ENCODE data around the gene CD44.

Gene CD44

DNA sequence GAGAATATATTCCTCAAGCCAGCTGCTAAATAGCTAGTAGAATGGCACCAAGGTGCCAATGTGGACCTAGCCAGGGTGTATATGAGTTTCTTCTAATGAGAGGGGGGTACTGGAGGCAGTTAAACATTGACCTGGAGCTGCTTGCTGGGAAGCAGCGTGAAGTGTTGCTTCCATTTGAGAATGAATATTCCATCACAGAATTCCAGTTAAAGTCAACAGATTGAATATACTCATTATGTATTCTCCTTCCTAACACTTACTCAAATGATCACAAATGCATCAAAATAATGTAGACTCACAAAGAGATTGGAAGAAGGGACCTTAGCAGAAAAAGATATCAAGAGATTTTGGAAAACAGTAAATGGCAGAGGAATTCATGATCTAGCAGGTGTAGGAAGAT is 102.1 kb downstream of the CD44 start:
- no peak for DNase-seq

- DNase-seq: no peak
Observed at GRCh38 chr11:35241531-35241930, 102.6 kb downstream of the CD44 start.

DNA sequence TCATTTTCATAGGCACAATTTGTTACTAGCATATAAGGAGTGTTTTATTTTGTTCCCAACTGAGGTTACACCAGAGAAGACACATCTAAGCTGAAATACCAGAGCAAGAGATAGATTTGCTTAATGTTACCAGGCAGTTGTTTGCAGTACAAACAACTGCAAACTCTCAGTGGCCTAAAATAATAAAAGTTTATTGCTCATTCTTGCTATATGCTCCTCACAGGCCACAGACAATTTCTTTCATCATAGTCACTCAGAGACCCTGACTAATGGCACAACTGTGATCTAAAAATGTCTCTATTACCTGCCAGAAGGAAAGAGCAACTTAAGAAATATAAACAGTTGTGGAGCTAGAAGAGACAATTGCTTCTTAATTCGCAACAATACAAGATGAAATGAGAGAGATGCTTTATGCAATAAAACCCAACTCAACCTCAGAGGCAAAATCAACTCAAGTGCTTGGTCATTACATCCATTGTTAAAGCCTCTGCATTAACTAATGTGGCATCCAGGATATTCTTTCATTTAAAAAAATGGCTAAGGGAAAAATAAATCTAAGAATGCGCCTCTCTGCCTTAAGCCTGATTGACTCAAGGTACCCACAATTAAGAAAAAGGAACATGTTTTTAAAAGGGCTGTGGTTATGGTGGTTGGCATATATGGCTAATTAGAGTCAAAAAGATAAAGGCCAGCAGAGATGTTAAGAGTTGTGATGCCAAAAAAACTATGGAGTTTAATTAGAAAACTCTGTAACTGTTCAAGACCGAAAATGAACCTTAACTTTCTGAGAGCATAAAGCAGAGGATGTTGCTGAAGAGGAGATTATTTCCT is 103.7 kb downstream of the CD44 start:
- DNase-seq: no peak

DNA sequence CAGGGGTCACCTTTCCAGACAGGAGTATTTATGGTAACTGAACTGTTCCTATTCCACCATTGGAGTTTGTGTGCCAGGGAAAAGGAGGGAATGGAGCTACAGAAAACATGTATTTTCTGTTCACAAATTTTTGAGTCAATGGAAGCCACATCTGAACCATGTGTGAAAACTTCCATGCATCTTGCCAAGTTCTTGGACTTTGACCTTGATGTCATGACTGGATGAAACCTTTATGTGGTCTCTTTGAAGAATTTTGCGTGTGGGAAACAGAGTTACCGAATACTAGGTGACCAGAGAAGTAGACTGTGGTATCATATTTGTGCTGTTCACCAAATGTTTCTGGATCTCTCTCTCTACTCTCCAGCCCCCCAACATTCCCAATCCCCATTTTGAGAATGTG is 104.8 kb downstream of the CD44 start:
- no peak for DNase-seq

DNA sequence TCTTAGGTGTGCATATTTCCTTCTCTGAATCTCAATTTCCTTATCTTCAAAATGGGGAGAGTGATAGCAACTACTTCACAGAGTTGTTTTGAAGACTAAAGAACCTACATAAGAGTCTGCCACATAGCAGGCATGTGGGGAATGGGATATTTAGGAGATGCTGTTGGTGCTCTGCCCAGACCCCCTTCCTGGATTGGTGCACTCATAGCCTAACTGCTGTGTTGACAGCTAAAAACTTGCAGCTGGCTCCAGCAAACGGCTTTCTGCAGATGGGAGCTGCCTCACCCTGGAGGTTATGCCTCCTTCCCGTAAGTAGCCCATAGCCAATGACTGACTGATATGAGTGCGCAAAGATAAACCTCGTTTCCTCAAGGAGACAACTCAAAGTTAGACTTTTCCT is 106.1 kb downstream of the CD44 start:
- DNase-seq: no peak

DNA sequence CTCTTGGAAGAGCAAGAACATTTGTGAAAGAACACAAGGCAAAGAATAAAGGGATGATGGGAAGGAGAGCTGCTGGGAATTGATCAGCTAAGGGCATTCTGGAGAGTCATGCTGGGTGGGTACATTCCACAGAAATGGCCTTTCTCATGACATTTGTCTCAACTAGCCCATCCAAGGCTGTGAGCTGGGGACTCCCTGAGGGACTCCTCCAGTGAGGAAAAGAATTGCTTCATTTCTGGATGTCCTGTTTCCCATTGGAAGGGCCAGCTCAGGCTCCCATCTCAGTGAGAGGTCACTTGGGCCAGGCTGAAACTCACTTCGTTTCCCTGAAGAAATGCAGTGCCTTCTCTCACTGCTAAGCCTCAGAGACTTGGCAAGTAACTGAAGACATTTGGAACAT is 106.8 kb downstream of the CD44 start:
- no peak for DNase-seq

DNA sequence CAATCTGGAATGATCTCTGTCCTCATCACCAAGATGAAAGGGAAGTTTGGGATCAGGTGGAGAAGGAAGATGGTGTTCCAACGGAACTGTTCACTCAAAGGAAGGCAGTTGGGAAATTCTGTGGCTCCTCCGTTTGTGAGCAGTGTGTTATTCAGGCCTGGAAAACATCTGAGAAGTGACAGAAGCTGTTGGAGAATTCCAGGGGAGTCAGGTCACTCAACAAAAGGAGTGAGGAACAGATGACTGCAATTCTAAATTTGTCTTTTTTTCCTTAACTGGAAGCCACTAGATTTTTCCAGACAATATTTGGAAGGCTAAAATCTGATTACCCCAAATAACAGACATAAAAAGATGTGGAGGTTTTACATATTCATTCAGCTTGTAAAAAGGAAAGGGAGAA is 107.8 kb downstream of the CD44 start:
- DNase-seq: no peak

DNA sequence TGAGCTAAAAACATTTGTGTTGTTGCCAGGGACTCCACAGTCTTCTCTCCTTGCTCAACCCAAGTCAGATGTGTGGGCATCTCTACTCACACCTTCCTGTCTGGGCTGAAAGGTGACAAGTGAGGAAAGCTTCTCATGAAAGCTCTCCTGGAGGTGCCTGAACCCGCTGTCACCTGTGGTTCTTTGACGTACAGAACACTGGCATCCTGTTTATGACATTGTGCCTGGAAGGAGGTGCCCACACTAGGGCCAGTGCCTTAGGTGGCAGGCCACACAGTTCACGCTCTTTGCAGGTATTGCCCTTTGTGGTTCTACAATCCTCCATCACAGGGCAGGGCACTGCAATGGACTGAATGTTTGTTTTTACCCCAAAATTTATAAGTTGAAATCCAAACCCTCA is 108.5 kb downstream of the CD44 start:
- peak; percentile 26 for DNase-seq

DNA sequence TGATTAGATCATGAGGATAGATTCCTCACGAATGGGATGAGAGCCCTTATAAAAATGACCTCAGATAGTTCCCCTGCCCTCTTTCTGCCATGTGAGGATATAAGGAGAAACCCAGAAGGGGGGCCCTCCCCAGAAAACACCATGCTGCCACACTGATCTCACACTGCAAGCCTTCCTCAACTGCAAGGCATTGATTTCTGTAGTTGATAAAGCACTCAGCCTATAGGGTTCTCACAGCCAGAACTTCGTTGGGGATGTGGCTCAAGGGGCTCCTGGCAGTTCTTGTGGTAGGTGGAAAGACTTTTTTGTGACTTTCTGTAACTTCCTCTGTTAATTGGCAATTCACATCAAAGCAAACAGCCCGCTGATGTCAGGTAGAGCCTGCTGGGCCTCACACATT is 108.9 kb downstream of the CD44 start:
- no peak for DNase-seq

DNA sequence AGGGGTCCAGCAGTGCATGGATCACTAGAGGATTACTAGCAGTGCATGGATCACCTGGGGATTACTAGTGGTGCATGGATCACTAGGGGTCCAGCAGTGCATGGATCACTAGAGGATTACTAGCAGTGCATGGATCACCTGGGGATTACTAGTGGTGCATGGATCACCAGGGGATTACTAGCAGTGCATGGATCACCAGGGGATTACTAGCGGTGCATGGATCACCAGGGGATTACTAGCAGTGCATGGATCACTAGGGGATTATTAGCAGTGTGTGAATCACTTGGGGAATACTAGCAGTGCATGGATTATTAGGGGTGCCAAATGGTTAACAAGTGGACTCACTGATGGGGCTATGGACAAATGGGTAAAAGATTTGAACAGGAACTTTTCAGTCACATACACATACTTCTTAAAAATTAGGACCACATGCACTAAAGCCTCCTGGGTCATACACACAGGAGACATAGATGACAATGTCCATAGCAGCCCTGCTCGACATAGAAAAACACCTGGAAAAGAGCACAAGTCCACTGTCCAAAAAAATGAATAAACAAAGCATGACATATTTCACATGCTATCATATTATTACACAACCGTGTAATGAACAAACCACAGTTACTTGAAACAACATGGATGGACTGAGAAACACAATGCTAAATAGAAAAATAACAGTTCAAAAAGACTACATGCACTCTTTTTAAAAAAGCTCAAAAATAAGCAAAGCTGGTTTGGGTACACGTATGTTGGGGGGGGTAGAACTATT is 109.8 kb downstream of the CD44 start:
- no peak for DNase-seq

DNA sequence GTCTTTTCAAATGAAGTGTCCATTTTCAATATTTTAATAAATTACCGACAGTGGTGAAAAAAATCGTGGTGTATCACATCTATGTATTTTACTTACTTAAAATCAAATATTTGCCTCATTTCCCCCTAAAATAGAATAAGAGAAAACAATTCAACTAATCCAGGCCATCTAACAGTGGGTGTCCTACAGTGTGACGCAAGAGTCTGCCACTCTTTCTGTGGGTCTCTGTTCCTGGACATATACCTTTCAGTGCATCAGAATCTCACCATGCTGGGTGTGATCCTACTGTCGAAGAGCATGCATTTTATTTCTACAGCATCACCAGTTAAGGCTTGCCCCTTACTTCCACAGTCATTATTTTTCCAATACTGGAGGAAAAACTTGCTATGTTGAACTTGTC is 111.2 kb downstream of the CD44 start:
- no peak for DNase-seq

GRCh38 chr11:35250621-35251020 is 111.7 kb downstream of the CD44 start:
- no peak for DNase-seq

DNA sequence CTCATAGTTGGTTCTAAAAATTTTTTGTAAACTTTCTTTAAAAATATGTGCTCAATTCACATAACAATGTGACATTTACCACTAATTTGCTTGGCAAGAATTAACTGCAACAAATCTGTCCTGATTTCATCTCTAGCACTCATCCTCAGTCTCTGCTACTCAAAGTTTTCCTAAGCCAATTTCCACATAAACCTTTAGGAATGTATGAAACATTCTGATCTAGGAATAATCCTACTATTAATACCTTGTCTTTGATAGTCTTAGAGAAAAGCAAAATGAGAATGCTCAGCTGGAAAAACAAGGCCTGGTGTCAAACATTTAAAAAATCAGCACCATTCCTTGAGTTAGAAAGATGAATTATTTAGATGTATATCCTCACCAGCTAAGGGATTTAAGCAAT is 114.3 kb downstream of the CD44 start:
- DNase-seq: no peak

- no peak for DNase-seq
Observed at GRCh38 chr11:35255514-35255913, 116.5 kb downstream of the CD44 start.

DNA sequence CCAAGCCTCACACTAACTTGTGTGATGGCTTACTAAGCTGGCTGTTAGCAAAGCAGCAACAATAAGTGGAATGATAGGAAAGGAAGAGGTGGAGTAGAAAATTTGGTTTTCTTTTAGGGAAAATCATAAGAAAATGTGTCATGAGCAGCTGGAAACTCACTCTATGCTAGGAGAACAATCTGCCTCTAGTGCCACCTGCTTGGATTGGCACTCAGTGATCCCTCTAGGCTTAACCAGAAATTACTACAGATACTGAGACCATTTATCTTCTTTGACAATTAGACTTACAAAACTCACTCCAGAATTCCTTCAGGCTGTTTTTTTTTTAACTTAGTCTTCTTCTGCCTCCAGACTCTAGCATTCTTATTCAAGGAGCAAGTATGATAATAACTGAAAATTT is 117.3 kb downstream of the CD44 start:
- no peak for DNase-seq

- no peak for DNase-seq
Observed at GRCh38 chr11:35257281-35257680, 118.3 kb downstream of the CD44 start.

DNA sequence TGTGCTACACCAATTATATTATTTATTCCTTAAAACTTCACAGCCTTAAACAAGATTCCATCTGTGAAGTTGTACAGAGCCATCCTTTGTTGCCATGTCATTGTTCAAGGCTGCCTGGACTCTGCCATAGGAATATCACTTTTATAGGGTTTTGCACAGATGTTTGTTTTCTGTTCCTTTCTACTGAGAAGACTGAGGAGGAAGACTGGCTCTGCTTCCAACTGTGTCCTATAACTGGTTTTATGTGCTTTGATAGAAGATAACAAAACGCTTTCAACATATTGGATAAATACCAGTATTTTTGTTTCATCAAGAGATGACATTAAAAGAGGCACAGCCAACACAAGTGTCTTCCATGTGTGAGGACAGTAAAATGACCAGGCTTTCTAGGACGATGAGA is 120.6 kb downstream of the CD44 start:
- no peak for DNase-seq

DNA sequence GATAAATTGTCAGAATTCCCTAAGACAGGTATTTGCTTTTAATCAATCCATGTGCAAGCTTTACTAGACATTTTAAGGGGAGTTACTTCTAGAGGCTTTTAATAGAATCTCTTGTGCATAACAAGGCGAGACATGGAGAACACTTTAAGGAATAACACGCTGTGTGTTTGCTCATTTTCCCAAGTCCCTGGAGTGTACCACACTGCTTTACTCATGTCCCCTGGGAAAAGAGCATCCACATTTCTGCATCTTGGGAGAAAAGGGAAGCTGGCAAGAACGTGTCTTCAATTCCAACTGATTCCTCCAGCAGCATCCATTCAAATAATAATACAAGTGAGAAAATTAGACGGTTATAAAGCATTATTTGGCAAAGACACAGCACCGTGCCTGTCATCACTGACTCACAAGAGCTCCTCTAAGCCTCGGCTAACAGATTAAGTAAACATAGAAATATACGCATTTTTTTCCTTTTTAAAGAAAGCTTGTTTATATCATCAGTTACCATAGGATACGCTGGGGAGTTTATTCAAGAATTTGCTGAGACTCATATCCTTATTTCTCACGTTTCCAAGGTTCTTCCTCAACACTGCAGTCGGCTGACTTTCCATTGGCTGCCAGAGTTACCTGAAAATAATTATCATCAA is 121.5 kb downstream of the CD44 start:
- DNase-seq: no peak

DNA sequence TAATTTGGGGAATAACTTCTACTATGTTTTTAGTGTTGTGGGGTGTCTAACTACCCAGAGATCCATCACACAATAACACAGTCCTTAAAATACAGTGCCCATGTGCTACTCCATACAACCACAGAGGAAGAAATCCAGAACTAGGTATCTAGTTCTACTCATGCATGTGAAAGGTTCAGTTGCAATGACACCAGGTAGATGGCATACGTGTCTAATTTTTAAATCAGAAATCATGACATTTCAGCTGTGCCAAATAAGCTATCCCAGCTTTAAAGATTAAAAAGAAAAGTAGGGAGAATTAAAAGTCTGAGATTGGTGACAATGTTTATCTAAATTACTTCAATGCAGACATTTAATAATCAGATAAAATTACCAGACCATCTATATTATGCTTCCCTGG is 122.2 kb downstream of the CD44 start:
- DNase-seq: no peak

GRCh38 chr11:35262056-35262455 is 123.1 kb downstream of the CD44 start:
- DNase-seq: no peak

DNA sequence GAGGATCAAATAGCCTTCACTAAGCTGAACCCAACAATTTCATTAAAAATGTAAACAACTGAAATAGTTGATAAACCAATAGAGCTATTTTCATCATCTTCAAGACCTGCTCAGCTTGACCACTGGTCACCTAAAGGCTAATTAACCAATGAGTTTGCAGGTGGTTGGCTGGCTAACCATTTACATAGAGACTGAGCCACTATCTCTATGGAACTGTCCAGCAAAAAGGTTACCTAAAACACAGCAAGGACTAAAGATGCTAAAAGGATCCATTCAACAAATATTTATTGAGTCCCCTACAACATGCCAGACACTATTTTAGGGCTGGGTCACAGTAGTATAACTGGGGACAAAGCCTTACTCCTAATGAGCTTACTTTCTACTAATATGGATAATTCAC is 123.8 kb downstream of the CD44 start:
- DNase-seq: no peak

DNA sequence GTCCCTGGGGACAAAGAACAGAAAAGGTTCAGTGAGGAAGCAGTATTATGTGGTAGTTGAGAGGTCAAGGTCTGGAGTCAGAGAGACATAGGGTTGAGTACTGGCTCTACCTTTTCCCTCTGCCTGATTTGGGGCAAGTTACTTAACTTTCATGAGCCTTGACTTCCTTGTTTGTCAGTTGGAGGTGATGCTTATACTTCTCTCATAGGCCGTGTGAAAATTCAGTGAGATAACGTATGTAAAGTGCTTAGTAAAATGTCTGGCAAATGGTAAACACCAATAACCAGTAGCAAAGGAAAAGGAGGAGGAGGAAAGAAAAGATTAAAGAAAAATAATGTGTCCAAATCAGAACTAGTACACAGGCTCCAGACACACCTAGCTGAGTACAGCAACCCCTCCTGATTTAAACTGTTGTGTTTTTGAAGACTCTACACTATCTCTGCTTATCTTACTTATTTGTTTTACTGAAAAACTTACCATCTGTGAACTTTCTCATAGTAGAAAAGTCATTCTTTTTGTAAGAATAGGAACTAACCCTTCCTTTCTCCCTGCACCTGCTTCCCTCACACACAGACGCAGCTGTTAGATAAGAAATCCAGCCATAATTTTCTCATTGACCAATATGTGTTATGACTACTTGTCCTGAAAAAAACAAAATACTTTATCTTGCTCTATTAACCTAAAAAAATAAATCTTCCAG is 126.9 kb downstream of the CD44 start:
- DNase-seq: no peak

DNA sequence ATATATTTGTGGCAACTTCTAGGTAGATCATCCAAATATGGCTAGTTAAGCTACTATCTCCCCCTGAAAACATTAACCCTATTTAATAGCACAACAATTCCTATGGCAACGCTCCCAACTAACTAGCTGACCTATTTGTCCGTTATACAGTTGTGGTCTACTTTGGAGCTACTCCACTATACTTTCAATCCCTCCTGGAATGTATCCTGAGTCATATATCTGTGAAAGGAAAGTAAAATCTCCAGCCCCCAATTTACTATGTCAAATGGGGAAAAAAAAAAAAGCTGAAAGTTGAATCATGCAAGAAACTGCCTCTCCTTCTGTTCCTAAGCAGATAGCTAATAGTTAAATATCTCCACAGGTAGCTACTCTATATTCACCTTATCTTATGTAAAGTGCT is 128.5 kb downstream of the CD44 start:
- DNase-seq: no peak
